ENCODE measurements around the gene PPARD. TPM values are rescaled to one million over a fixed set of nuclear protein-coding genes. Genes with fewer than 3 reads are reported as not detected.

The PPARD gene
- total and polyA plus RNA-seq, 2 of the 13 experiments (the other 11 are each of a cell fraction or from before 2014, with no cell fraction given) = 6.1 to 13.3 TPM

GRCh38 chr6:35332074-35332887 is 10.1 kb upstream of the PPARD start (continued):
- TF ChIP-seq SAFB2 (CRISPR knock-in tag; IDR thresholded peaks at IDR 0.05; ENCODE audit: borderline replicate concordance, low read depth) = 0 out of 2 replicates have a peak, but pooled peaks have one; percentile 41
- TF ChIP-seq ZFP36L1 (CRISPR knock-in tag; IDR thresholded peaks at IDR 0.05) = peak; percentile 72
- peak; percentile 92 for TF ChIP-seq HNRNPL (IDR thresholded peaks at IDR 0.05; ENCODE audit: low read depth, low read length)
- TF ChIP-seq PITX1 (CRISPR knock-in tag; IDR thresholded peaks at IDR 0.05) = peak; percentile 76; the same call in 1 of the 2 replicates
- TF ChIP-seq SPEN (CRISPR knock-in tag; IDR thresholded peaks at IDR 0.05; ENCODE audit: low read depth) = peak; percentile 26; the same call in 1 of the 2 replicates
- peak; percentile 76; the same call in 1 of the 2 replicates for TF ChIP-seq PHF21A (CRISPR knock-in tag; IDR thresholded peaks at IDR 0.05)
- peak; percentile 73; the same call in 1 of the 2 replicates for TF ChIP-seq HBP1 (CRISPR knock-in tag; IDR thresholded peaks at IDR 0.05; ENCODE audit: low read depth)
- peak; percentile 83 for TF ChIP-seq ZNF331 (CRISPR knock-in tag; IDR thresholded peaks at IDR 0.05)
- TF ChIP-seq KDM4B (CRISPR knock-in tag; IDR thresholded peaks at IDR 0.05) = peak; percentile 20; the same call in 1 of the 2 replicates
- TF ChIP-seq ZNF350 (CRISPR knock-in tag; IDR thresholded peaks at IDR 0.05; ENCODE audit: borderline replicate concordance, low read depth) = peak; percentile 65; the same call in 1 of the 2 replicates
- TF ChIP-seq NR2F2 (IDR thresholded peaks at IDR 0.05; ENCODE audit: borderline replicate concordance, low read depth) = 0 out of 2 replicates have a peak, but pooled peaks have one; percentile 12
- TF ChIP-seq ZNF678 (CRISPR knock-in tag; IDR thresholded peaks at IDR 0.05) = 0 out of 2 replicates have a peak, but pooled peaks have one; percentile 21
- TF ChIP-seq MAX (IDR thresholded peaks at IDR 0.05) = peak; percentile 22; the same call in 1 of the 2 replicates
- 0 out of 2 replicates have a peak, but pooled peaks have one; percentile 16 for TF ChIP-seq ZBTB37 (CRISPR knock-in tag; IDR thresholded peaks at IDR 0.05)
- peak; percentile 79 for TF ChIP-seq KAT8 (CRISPR knock-in tag; IDR thresholded peaks at IDR 0.05)
- 0 out of 2 replicates have a peak, but pooled peaks have one; percentile 17 for TF ChIP-seq NR2C2 (CRISPR knock-in tag; IDR thresholded peaks at IDR 0.05; ENCODE audit: borderline replicate concordance)
- peak; percentile 60; the same call in 1 of the 2 replicates for TF ChIP-seq ZBTB7B (CRISPR knock-in tag; IDR thresholded peaks at IDR 0.05)
- TF ChIP-seq, protein P1, sequence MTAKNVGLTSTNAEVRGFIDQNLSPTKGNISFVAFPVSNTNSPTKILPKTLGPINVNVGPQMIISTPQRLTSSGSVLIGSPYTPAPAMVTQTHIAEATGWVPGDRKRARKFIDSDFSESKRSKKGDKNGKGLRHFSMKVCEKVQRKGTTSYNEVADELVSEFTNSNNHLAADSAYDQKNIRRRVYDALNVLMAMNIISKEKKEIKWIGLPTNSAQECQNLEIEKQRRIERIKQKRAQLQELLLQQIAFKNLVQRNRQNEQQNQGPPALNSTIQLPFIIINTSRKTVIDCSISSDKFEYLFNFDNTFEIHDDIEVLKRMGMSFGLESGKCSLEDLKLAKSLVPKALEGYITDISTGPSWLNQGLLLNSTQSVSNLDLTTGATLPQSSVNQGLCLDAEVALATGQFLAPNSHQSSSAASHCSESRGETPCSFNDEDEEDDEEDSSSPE (CRISPR knock-in tag; IDR thresholded peaks at IDR 0.05) = peak; percentile 37; the same call in 1 of the 2 replicates
- peak; percentile 84 for TF ChIP-seq ARID5B (CRISPR knock-in tag; IDR thresholded peaks at IDR 0.05)
- peak; percentile 59; the same call in 1 of the 2 replicates for TF ChIP-seq MED1 (CRISPR knock-in tag; IDR thresholded peaks at IDR 0.05)

All from HepG2 (cell line).